K562 (cell line): ENCODE measurements around the gene OR2F2. TPM values are rescaled to one million over a fixed set of nuclear protein-coding genes. Genes with fewer than 3 reads are reported as not detected.

Experiments
- ARNT ChIP-seq, 2 experiments: fragments of 450-650 bp; IDR thresholded peaks; 2 replicates each; pipeline ENCODE4 v1.6.1; 2016; ENCODE audit warnings: mild to moderate bottlenecking in 1 of 2
- ATF3 ChIP-seq, 2 experiments: fragments of 450-650 bp in 1 of 2; sonication (generic) in 1 of 2; formaldehyde crosslinking in 1 of 2; IDR thresholded peaks in 1 of 2; conservative IDR thresholded peaks in 1 of 2; 2 replicates each; pipeline versions ENCODE4 v1.6.1 to v1.8.1; 2016 to 2023; ENCODE audit warnings: mild to moderate bottlenecking in 2 of 2, moderate library complexity in 2 of 2, inconsistent platforms in 1 of 2, missing genetic modification reagents in 1 of 2
- CREBBP ChIP-seq: IDR thresholded peaks from one replicate; pipeline ENCODE4 v1.6.1; 2012; ENCODE audit warnings: low read depth, mild to moderate bottlenecking, control low read depth, inconsistent platforms, low read length
- HMG20A ChIP-seq: fragments of 450-650 bp; formaldehyde crosslinking; conservative IDR thresholded peaks from 2 replicates; pipeline ENCODE4 v1.4.0; 2020; ENCODE audit warnings: mild to moderate bottlenecking, mixed read lengths
- MEIS2 ChIP-seq: fragments of 450-650 bp; IDR thresholded peaks from 2 replicates; pipeline ENCODE4 v1.6.1; 2014; ENCODE audit warnings: mild to moderate bottlenecking; ENCODE audit not compliant: partially characterized antibody
- PRDM10 ChIP-seq: fragments of 450-650 bp; IDR thresholded peaks from 2 replicates; pipeline ENCODE4 v1.6.1; 2018; ENCODE audit not compliant: partially characterized antibody
- RBM14 ChIP-seq: fragments of 200-400 bp; formaldehyde crosslinking; IDR thresholded peaks from 2 replicates; pipeline ENCODE4 v1.6.1; 2018; ENCODE audit warnings: low read depth, mild to moderate bottlenecking, low read length, moderate library complexity, borderline replicate concordance; ENCODE audit not compliant: insufficient read depth
- RFX7 ChIP-seq: fragments of 250-450 bp; sonication (Bioruptor Pico); IDR thresholded peaks from 2 replicates; pipeline ENCODE4 v1.5.1; 2021; ENCODE audit warnings: mild to moderate bottlenecking
- SMAD2 ChIP-seq: fragments of 150-350 bp; IDR thresholded peaks from 2 replicates; pipeline ENCODE4 v1.6.1; 2014; ENCODE audit warnings: low read depth, mild to moderate bottlenecking, low read length
- ZFP91 ChIP-seq: sonication (generic); formaldehyde crosslinking; IDR thresholded peaks from 2 replicates; pipeline ENCODE4 v1.8.0; 2022; ENCODE audit warnings: mild to moderate bottlenecking, missing genetic modification reagents
- ZNF780A ChIP-seq: fragments of 250-450 bp; sonication (Bioruptor Pico); IDR thresholded peaks from 2 replicates; pipeline ENCODE4 v1.5.0; 2021; ENCODE audit warnings: mild to moderate bottlenecking
- polyA plus RNA-seq, 8 experiments: library from polyadenylated mRNA; depleted of rRNA in 4 of 8; stranded (reverse) in 5 of 8; unstranded in 3 of 8; fragments of >200 nt; fragmentation: Nextera tagmentation in 2 of 8; fragmentation: Illumina TruSeq in 1 of 8; extraction: Ambion mirVana in 2 of 8; extraction: Trizol in 1 of 8; gene quantifications; 2 replicates each; pipeline versions ENCODE4 v1.2.1 to v1.2.3, GENCODE V29; 2011 to 2014; ENCODE audit warnings: inconsistent platforms in 1 of 8, missing spikeins in 1 of 8
- total RNA-seq, 7 experiments: library from RNA; depleted of rRNA in 6 of 7; stranded (reverse); fragments of >200 nt in 6 of 7; fragmentation: Illumina TruSeq in 2 of 7; extraction: Trizol in 2 of 7; gene quantifications; 2 replicates each; pipeline versions ENCODE4 v1.2.1 to v1.2.3, GENCODE V29; 2011 to 2021; ENCODE audit warnings: low replicate concordance in 1 of 7
- TF ChIP-seq, protein P1 (sequence below), 2 experiments: fragments of 150-350 bp in 1 of 2; IDR thresholded peaks; 2 replicates each; pipeline ENCODE4 v1.6.1; 2012 to 2016; ENCODE audit warnings: low read depth in 2 of 2, low read length in 2 of 2, mild to moderate bottlenecking in 1 of 2, moderate library complexity in 1 of 2
- TF ChIP-seq, protein P2 (sequence below): fragments of 450-650 bp; formaldehyde crosslinking; IDR thresholded peaks from 2 replicates; pipeline ENCODE4 v1.4.0; 2020; ENCODE audit warnings: mild to moderate bottlenecking

Gene OR2F2
- total and polyA plus RNA-seq, 9 of the 15 experiments (the other 6 are each of a cell fraction or from before 2014, with no cell fraction given): not detected

- TF ChIP-seq ATF3 (IDR thresholded peaks at IDR 0.05) (no peak), ATF3 (CRISPR knock-in tag; conservative IDR thresholded peaks at IDR 0.05) (no peak), CREBBP (no peak), SMAD2 (no peak), ZNF780A (CRISPR knock-in tag) (no peak), RFX7 (CRISPR knock-in tag) (no peak), PRDM10 (no peak), ARNT (IDR thresholded peaks at IDR 0.05) (peak in 1 of 2 experiments; percentile 28; a peak in 1 of 4 replicates), MEIS2 (no peak), ZFP91 (CRISPR knock-in tag) (peak; percentile 60; the same call in 1 of the 2 replicates), HMG20A (CRISPR knock-in tag) (0 out of 2 replicates have a peak, but pooled peaks have one; percentile 53), RBM14 (no peak)
- TF ChIP-seq, protein P1, sequence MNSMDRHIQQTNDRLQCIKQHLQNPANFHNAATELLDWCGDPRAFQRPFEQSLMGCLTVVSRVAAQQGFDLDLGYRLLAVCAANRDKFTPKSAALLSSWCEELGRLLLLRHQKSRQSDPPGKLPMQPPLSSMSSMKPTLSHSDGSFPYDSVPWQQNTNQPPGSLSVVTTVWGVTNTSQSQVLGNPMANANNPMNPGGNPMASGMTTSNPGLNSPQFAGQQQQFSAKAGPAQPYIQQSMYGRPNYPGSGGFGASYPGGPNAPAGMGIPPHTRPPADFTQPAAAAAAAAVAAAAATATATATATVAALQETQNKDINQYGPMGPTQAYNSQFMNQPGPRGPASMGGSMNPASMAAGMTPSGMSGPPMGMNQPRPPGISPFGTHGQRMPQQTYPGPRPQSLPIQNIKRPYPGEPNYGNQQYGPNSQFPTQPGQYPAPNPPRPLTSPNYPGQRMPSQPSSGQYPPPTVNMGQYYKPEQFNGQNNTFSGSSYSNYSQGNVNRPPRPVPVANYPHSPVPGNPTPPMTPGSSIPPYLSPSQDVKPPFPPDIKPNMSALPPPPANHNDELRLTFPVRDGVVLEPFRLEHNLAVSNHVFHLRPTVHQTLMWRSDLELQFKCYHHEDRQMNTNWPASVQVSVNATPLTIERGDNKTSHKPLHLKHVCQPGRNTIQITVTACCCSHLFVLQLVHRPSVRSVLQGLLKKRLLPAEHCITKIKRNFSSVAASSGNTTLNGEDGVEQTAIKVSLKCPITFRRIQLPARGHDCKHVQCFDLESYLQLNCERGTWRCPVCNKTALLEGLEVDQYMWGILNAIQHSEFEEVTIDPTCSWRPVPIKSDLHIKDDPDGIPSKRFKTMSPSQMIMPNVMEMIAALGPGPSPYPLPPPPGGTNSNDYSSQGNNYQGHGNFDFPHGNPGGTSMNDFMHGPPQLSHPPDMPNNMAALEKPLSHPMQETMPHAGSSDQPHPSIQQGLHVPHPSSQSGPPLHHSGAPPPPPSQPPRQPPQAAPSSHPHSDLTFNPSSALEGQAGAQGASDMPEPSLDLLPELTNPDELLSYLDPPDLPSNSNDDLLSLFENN (IDR thresholded peaks at IDR 0.05; ENCODE audit: low read depth in 2 of 2, low read length in 2 of 2): no peak; a peak in 1 of 4 replicates
- TF ChIP-seq, protein P2, sequence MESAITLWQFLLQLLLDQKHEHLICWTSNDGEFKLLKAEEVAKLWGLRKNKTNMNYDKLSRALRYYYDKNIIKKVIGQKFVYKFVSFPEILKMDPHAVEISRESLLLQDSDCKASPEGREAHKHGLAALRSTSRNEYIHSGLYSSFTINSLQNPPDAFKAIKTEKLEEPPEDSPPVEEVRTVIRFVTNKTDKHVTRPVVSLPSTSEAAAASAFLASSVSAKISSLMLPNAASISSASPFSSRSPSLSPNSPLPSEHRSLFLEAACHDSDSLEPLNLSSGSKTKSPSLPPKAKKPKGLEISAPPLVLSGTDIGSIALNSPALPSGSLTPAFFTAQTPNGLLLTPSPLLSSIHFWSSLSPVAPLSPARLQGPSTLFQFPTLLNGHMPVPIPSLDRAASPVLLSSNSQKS (CRISPR knock-in tag): no peak
These were observed 33.2 kb upstream of the OR2F2 start, which contains the start of gene TCAF1 (continued) for GRCh38 chr7:143901668-143902331.
